IMR-90 (cell line): ENCODE data around the gene GCSH. TPM values are rescaled to one million over a fixed set of nuclear protein-coding genes. Genes with fewer than 3 reads are reported as not detected.

ENCODE experiments used
- ATAC-seq: fragments of 200-7000 bp; cut with Tn5 transposase; 2 replicates; pipeline ENCODE4 v1.9.1; 2020; ENCODE audit warnings: low read depth, mild to moderate bottlenecking, moderate library complexity
- BruUV-seq: library from RNA; stranded (reverse); fragments of 400-500 nt; replicated peaks from 2 replicates; lab custom pipeline; 2021; lab: Mats Ljungman, UMichigan
- CTCF ChIA-PET: fragments of 300-600 bp; formaldehyde crosslinking; extraction: SDS; loops from one replicate; lab custom pipeline; 2021; ENCODE audit warnings: antibody characterized with exemption; lab: Yijun Ruan, JAX
- POLR2A ChIA-PET: fragments of 300-600 bp; sonication (Branson Sonifier 250); formaldehyde crosslinking; loops from one replicate; lab custom pipeline; 2022; ENCODE audit warnings: antibody characterized with exemption; ENCODE audit not compliant: unreplicated experiment; lab: Charles Lee
- DNase-seq: peaks from one replicate; pipeline ENCODE4 v3.0.0; 2013
- H2AFZ ChIP-seq: replicated peaks from 2 replicates; pipeline ENCODE3; 2013; ENCODE audit warnings: low read length, mild to moderate bottlenecking; ENCODE audit not compliant: poor library complexity
- H2AK5ac ChIP-seq: 2 replicates; pipeline ENCODE4 v1.6.1; 2013; ENCODE audit warnings: low read depth, low read length, inconsistent platforms
- H2AK9ac ChIP-seq: replicated peaks from 2 replicates; pipeline ENCODE3; 2013; ENCODE audit warnings: mild to moderate bottlenecking, low read depth, low read length, moderate library complexity; ENCODE audit not compliant: poor library complexity
- H2BK120ac ChIP-seq: 2 replicates; pipeline ENCODE4 v1.6.1; 2013; ENCODE audit warnings: low read depth, low read length, inconsistent platforms
- H2BK15ac ChIP-seq: 3 replicates; pipeline ENCODE4 v1.6.1; 2013; ENCODE audit warnings: low read depth, low read length, inconsistent platforms
- H2BK20ac ChIP-seq: 2 replicates; pipeline ENCODE4 v1.6.1; 2013; ENCODE audit warnings: low read depth, mild to moderate bottlenecking, inconsistent platforms, low read length, moderate library complexity
- H2BK5ac ChIP-seq: 2 replicates; pipeline ENCODE4 v1.6.1; 2013; ENCODE audit warnings: mild to moderate bottlenecking, low read depth, low read length, inconsistent platforms; ENCODE audit not compliant: poor library complexity, severe bottlenecking
- H3K14ac ChIP-seq: replicated peaks from 2 replicates; pipeline ENCODE4 v1.6.1; 2013; ENCODE audit warnings: low read depth, low read length, inconsistent platforms
- H3K18ac ChIP-seq: 2 replicates; pipeline ENCODE4 v1.6.1; 2013; ENCODE audit warnings: low read depth, low read length, control low read depth
- H3K23ac ChIP-seq: 2 replicates; pipeline ENCODE4 v1.6.1; 2013; ENCODE audit warnings: low read depth, low read length, inconsistent platforms
- H3K27ac ChIP-seq: 2 replicates; pipeline ENCODE4 v1.5.1; 2013; ENCODE audit warnings: mild to moderate bottlenecking, control low read depth, low read length; ENCODE audit not compliant: insufficient read depth
- H3K27me3 ChIP-seq: 2 replicates; pipeline ENCODE4 v1.6.1; 2013; ENCODE audit warnings: low read length; ENCODE audit not compliant: control insufficient read depth, insufficient read depth
- H3K36me3 ChIP-seq: 2 replicates; pipeline ENCODE4 v1.6.1; 2013; ENCODE audit warnings: low read length, mixed read lengths; ENCODE audit not compliant: control insufficient read depth, insufficient read depth
- H3K4ac ChIP-seq: 2 replicates; pipeline ENCODE4 v1.6.1; 2013; ENCODE audit warnings: low read depth, low read length, inconsistent platforms
- H3K4me1 ChIP-seq: 2 replicates; pipeline ENCODE4 v1.6.1; 2013; ENCODE audit warnings: low read length, mixed read lengths; ENCODE audit not compliant: control insufficient read depth, insufficient read depth
- H3K4me2 ChIP-seq: 2 replicates; pipeline ENCODE4 v1.6.1; 2013; ENCODE audit warnings: low read depth, mild to moderate bottlenecking, control low read depth, low read length, moderate library complexity
- H3K4me3 ChIP-seq: 2 replicates; pipeline ENCODE4 v1.5.1; 2013; ENCODE audit warnings: low read depth, mild to moderate bottlenecking, control low read depth, low read length, moderate library complexity; ENCODE audit not compliant: insufficient read depth
- H3K56ac ChIP-seq: 2 replicates; pipeline ENCODE4 v1.6.1; 2013; ENCODE audit warnings: low read length, inconsistent platforms; ENCODE audit not compliant: insufficient read depth; ENCODE audit errors: extremely low read depth
- H3K79me1 ChIP-seq, 2 experiments: 2 replicates each; pipeline ENCODE4 v1.6.1; 2013; ENCODE audit warnings: low read length in 2 of 2, inconsistent platforms in 1 of 2, low read depth in 1 of 2
- H3K9ac ChIP-seq: 2 replicates; pipeline ENCODE4 v1.6.1; 2013; ENCODE audit warnings: low read depth, low read length, control low read depth
- H3K9me1 ChIP-seq: 2 replicates; pipeline ENCODE4 v1.6.1; 2013; ENCODE audit warnings: low read length, inconsistent platforms; ENCODE audit not compliant: insufficient read depth
- H3K9me3 ChIP-seq: 2 replicates; pipeline ENCODE4 v1.6.1; 2013; ENCODE audit warnings: low read length; ENCODE audit not compliant: control insufficient read depth, insufficient read depth
- H4K20me1 ChIP-seq: 2 replicates; pipeline ENCODE4 v1.6.1; 2013; ENCODE audit warnings: low read length, inconsistent platforms; ENCODE audit not compliant: insufficient read depth
- H4K5ac ChIP-seq: 2 replicates; pipeline ENCODE4 v1.6.1; 2013; ENCODE audit warnings: mild to moderate bottlenecking, low read depth, low read length, control low read depth
- H4K8ac ChIP-seq, 2 experiments: 2 replicates each; pipeline ENCODE4 v1.6.1; 2013; ENCODE audit warnings: low read depth in 2 of 2, low read length in 2 of 2, control low read depth in 1 of 2, inconsistent platforms in 1 of 2
- H4K91ac ChIP-seq: 2 replicates; pipeline ENCODE4 v1.6.1; 2013; ENCODE audit warnings: low read depth, low read length, inconsistent platforms; ENCODE audit not compliant: insufficient read depth
- CHD1 ChIP-seq: IDR thresholded peaks from 2 replicates; pipeline ENCODE4 v1.6.1; 2012; ENCODE audit warnings: low read depth, low read length, improper control_type of control experiment
- MAZ ChIP-seq: IDR thresholded peaks from 2 replicates; pipeline ENCODE4 v1.6.1; 2012; ENCODE audit warnings: low read depth, mild to moderate bottlenecking, low read length, improper control_type of control experiment, moderate library complexity, borderline replicate concordance
- POLR2A ChIP-seq: IDR thresholded peaks from 2 replicates; pipeline ENCODE4 v1.6.1; 2012; ENCODE audit warnings: mild to moderate bottlenecking, low read depth, low read length
- RCOR1 ChIP-seq: IDR thresholded peaks from 2 replicates; pipeline ENCODE4 v1.6.1; 2012; ENCODE audit warnings: mild to moderate bottlenecking, low read length, improper control_type of control experiment; ENCODE audit not compliant: insufficient replicate concordance
- USF2 ChIP-seq: fragments of 150-350 bp; IDR thresholded peaks from 2 replicates; pipeline ENCODE4 v1.6.1; 2017; ENCODE audit warnings: mild to moderate bottlenecking, antibody characterized with exemption, low read length, low read depth
- WGBS, 2 experiments: methylation state at CpG; one replicate each; pipeline versions ENCODE4 v1.1.5 to v1.1.7; 2013; ENCODE audit warnings: missing lambda C conversion rate in 2 of 2; ENCODE audit not compliant: insufficient read length in 1 of 2; ENCODE audit errors: extremely low coverage in 2 of 2; 5-methylcytosine and 5-hydroxymethylcytosine counted together
- dilution Hi-C: fragments of 300-500 bp; cut with HindIII; formaldehyde crosslinking; loops from one replicate; pipeline ENCODE4 v1.14.3; 2018; ENCODE audit warnings: low sequenced_read_pairs; ENCODE audit not compliant: unreplicated experiment
- in situ Hi-C: fragments of 300-500 bp; cut with MboI; formaldehyde crosslinking; loops from 3 replicates; pipeline ENCODE4 v1.14.3; 2019; ENCODE audit warnings: low sequenced_read_pairs, inconsistent platforms, mixed read lengths
- intact Hi-C: fragments of 100-400 bp; cut with micrococcal nuclease; formaldehyde crosslinking; loops from 2 replicates; pipeline ENCODE4 v1.10.0; 2022
- polyA plus RNA-seq, 3 experiments: library from polyadenylated mRNA; depleted of rRNA; stranded (reverse); fragments of >200 nt; gene quantifications; 2 replicates each; pipeline ENCODE4 v1.2.3, GENCODE V29; 2012; ENCODE audit warnings: low replicate concordance in 1 of 3
- total RNA-seq: library from RNA; depleted of rRNA; stranded (reverse); fragments of >200 nt; gene quantifications from 2 replicates; pipeline ENCODE4 v1.2.3, GENCODE V29; 2012
- TF ChIP-seq, protein P1 (sequence below): fragments of 150-350 bp; IDR thresholded peaks from 2 replicates; pipeline ENCODE4 v1.6.1; 2016; ENCODE audit warnings: low read depth, mild to moderate bottlenecking, low read length, moderate library complexity, borderline replicate concordance

The GCSH gene
- total and polyA plus RNA-seq, 2 of the 4 experiments (the other 2 are of a cell fraction): 9.3 to 21.2 TPM

- in situ Hi-C loops: no loop called here
These were observed 20.1 kb upstream of the GCSH start for GRCh38 chr16:81116285-81116684.

More at GRCh38 chr16:81116285-81116684, 20.1 kb upstream of the GCSH start:
- Histone ChIP-seq H3K18ac (no peak overlapping the region), H2BK120ac (no peak overlapping the region), H4K5ac (no peak overlapping the region), H3K4me1 (no peaks in the 10 kb centered on the region), H3K36me3 (no peaks in the 10 kb centered on the region), H3K9me3 (no peaks in the 10 kb centered on the region), H2AK5ac (no peak overlapping the region), H3K27ac (no peak overlapping the region), H4K8ac (no peak overlapping the region), H2AFZ (no peak overlapping the region), H3K4me3 (no peak overlapping the region), H2BK5ac (no peak overlapping the region), H2BK15ac (no peak overlapping the region), H3K27me3 (no peaks in the 10 kb centered on the region; the same call in 1 of the 2 replicates), H4K91ac (no peak overlapping the region), H3K56ac (no peak overlapping the region), H4K20me1 (no peaks in the 10 kb centered on the region), H3K4ac (no peak overlapping the region), H3K9me1 (no peaks in the 10 kb centered on the region), H2AK9ac (no peak overlapping the region), H3K9ac (no peak overlapping the region), H3K23ac (no peak overlapping the region), H2BK20ac (no peak overlapping the region), H3K14ac (no peak overlapping the region), H3K79me1 (no peaks in the 10 kb centered on the region), H3K4me2 (no peak overlapping the region)
- TF ChIP-seq POLR2A (no peak), CHD1 (no peak), MAZ (no peak), RCOR1 (no peak), USF2 (peak; percentile 6; the same call in 1 of the 2 replicates)
- TF ChIP-seq, protein P1, sequence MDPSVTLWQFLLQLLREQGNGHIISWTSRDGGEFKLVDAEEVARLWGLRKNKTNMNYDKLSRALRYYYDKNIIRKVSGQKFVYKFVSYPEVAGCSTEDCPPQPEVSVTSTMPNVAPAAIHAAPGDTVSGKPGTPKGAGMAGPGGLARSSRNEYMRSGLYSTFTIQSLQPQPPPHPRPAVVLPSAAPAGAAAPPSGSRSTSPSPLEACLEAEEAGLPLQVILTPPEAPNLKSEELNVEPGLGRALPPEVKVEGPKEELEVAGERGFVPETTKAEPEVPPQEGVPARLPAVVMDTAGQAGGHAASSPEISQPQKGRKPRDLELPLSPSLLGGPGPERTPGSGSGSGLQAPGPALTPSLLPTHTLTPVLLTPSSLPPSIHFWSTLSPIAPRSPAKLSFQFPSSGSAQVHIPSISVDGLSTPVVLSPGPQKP: no peak
- intact Hi-C loops: no loop called here
- WGBS, 2 experiments: 33% methylated on average over 1 of the region's 9 CpGs; no CpG with 5 or more reads in 1 of the 2 experiments
- BruUV-seq: no TSS peak
- CTCF ChIA-PET: interaction anchor here (0.6 to 1.1 kb wide), 2 partner anchors 23 to 25 kb away, joined by 3 to 5 read pairs; no protein-coding TSS in a partner anchor
- DNase-seq: no peak
- dilution Hi-C loops: no loop called here
- POLR2A ChIA-PET: no interaction called here
- no peak for ATAC-seq
